Vagina (tissue), 2 donors: Measurements from ENCODE around the gene PRX. TPM values are rescaled to one million over a fixed set of nuclear protein-coding genes. Genes with fewer than 3 reads are reported as not detected.

ENCODE experiments used
- DNase-seq, 2 donors: peaks; one replicate each; pipeline ENCODE4 v3.0.0-alpha.2; 2017; ENCODE audit errors: extremely low spot score in 2 of 2
- H3K27ac ChIP-seq: fragments of 200-600 bp; sonication (generic); one replicate; pipeline ENCODE4 v1.5.1; 2019
- H3K27me3 ChIP-seq: fragments of 200-600 bp; sonication (generic); one replicate; pipeline ENCODE4 v1.5.1; 2019
- H3K36me3 ChIP-seq, 2 donors: fragments of 200-600 bp; sonication (generic); one replicate each; pipeline ENCODE4 v1.5.1; 2017 to 2019
- H3K4me1 ChIP-seq: fragments of 200-600 bp; sonication (generic); one replicate; pipeline ENCODE4 v1.5.1; 2019
- H3K4me3 ChIP-seq, 2 donors: fragments of 200-600 bp; sonication (generic); 1 replicate in 1 of 2; 2 replicates in 1 of 2; pipeline ENCODE4 v1.5.1; 2016 to 2019
- H3K9me3 ChIP-seq: fragments of 200-600 bp; sonication (generic); one replicate; pipeline ENCODE4 v1.5.1; 2019
- CTCF ChIP-seq, 3 experiments: fragments of 450-650 bp in 2 of 3; fragments of 200-600 bp in 1 of 3; sonication (generic) in 1 of 3; IDR thresholded peaks; one replicate each; pipeline ENCODE4 v1.5.1; 2017 to 2019; ENCODE audit warnings: antibody characterized with exemption in 3 of 3, mild to moderate bottlenecking in 2 of 3, moderate library complexity in 2 of 3
- POLR2A ChIP-seq, 2 donors: fragments of 450-650 bp; IDR thresholded peaks; one replicate each; pipeline ENCODE4 v1.6.1; 2017; ENCODE audit warnings: antibody characterized with exemption in 2 of 2, mild to moderate bottlenecking in 2 of 2, moderate library complexity in 2 of 2
- POLR2AphosphoS5 ChIP-seq, 2 donors: sonication (generic); formaldehyde crosslinking; IDR thresholded peaks; one replicate each; pipeline ENCODE4 v1.9.0; 2017; ENCODE audit warnings: antibody characterized with exemption in 2 of 2, mild to moderate bottlenecking in 2 of 2, low read depth in 1 of 2; ENCODE audit not compliant: insufficient read depth in 1 of 2
- intact Hi-C: fragments of 100-400 bp; cut with DNase I; formaldehyde crosslinking; loops from one replicate; pipeline ENCODE4 v1.15.1; 2023
- total RNA-seq: library from RNA; depleted of rRNA; stranded (reverse); fragments of >200 nt; gene quantifications from one replicate; pipeline ENCODE4 v1.2.3, GENCODE V29; 2016

PRX gene
- total RNA-seq, 1 donor from 2014 or later: 3.2 TPM

GRCh38 chr19:40392894-40393517, 20.2 kb downstream of the PRX start:
- Histone ChIP-seq H3K4me1 (no peaks in the 10 kb centered on the region), H3K9me3 (no peaks in the 10 kb centered on the region), H3K27me3 (no peaks in the 10 kb centered on the region), H3K4me3 (no peak overlapping the region), H3K36me3 (no peaks in the 10 kb centered on the region), H3K27ac (no peak overlapping the region)
- TF ChIP-seq CTCF (IDR thresholded peaks at IDR 0.05): no peak
- intact Hi-C loops: no loop called here
- no peak for DNase-seq

GRCh38 chr19:40392123-40392522, 21.1 kb downstream of the PRX start:
- Histone ChIP-seq H3K4me1 (no peaks in the 10 kb centered on the region), H3K4me3 (no peak overlapping the region), H3K36me3 (no peaks in the 10 kb centered on the region), H3K27me3 (no peaks in the 10 kb centered on the region), H3K27ac (no peak overlapping the region), H3K9me3 (no peaks in the 10 kb centered on the region)
- TF ChIP-seq POLR2A (IDR thresholded peaks at IDR 0.05) (no peak), POLR2AphosphoS5 (IDR thresholded peaks at IDR 0.05; ENCODE audit: insufficient read depth in 1 of 2, low read depth in 1 of 2) (no peak), CTCF (IDR thresholded peaks at IDR 0.05) (no peak)
- no peak for DNase-seq
- intact Hi-C loops: no loop called here

GRCh38 chr19:40390084-40390742, 23.0 kb downstream of the PRX start, which contains the start of gene HIPK4:
HIPK4 (minus strand) TSS chr19:40390181; CDS start chr19:40389902, 279 bp downstream.
- intact Hi-C loops: no loop called here
- H3K4me3 ChIP-seq: no peak within 1 kb of the TSS
- H3K27me3 ChIP-seq: no peaks in the 10 kb centered on the region
- TF ChIP-seq CTCF (IDR thresholded peaks at IDR 0.05) (no peak), POLR2A (IDR thresholded peaks at IDR 0.05) (no peak), POLR2AphosphoS5 (IDR thresholded peaks at IDR 0.05; ENCODE audit: insufficient read depth in 1 of 2, low read depth in 1 of 2) (no peak)
- no peak within 1 kb of the TSS for H3K27ac ChIP-seq
- H3K4me1 ChIP-seq: no peaks in the 10 kb centered on the region
- no peaks in the 10 kb centered on the region for H3K9me3 ChIP-seq
- H3K36me3 ChIP-seq: no peaks in the 10 kb centered on the region
- DNase-seq: no peak

GRCh38 chr19:40389404-40390083, 23.6 kb downstream of the PRX start:
- intact Hi-C loops: no loop called here
- Histone ChIP-seq H3K4me3 (no peak overlapping the region), H3K27ac (no peak overlapping the region), H3K27me3 (no peaks in the 10 kb centered on the region), H3K36me3 (no peaks in the 10 kb centered on the region), H3K4me1 (no peaks in the 10 kb centered on the region), H3K9me3 (no peaks in the 10 kb centered on the region)
- TF ChIP-seq POLR2A (IDR thresholded peaks at IDR 0.05) (no peak), CTCF (IDR thresholded peaks at IDR 0.05) (no peak), POLR2AphosphoS5 (IDR thresholded peaks at IDR 0.05; ENCODE audit: insufficient read depth in 1 of 2, low read depth in 1 of 2) (no peak)
- DNase-seq: no peak

- H3K9me3 ChIP-seq: no peaks in the 10 kb centered on the region
- no peak for DNase-seq
- H3K27ac ChIP-seq: no peak overlapping the region
- H3K27me3 ChIP-seq: no peaks in the 10 kb centered on the region
- H3K4me3 ChIP-seq: no peak overlapping the region
- intact Hi-C loops: no loop called here
- no peaks in the 10 kb centered on the region for H3K36me3 ChIP-seq
- H3K4me1 ChIP-seq: no peaks in the 10 kb centered on the region
- TF ChIP-seq POLR2AphosphoS5 (IDR thresholded peaks at IDR 0.05; ENCODE audit: insufficient read depth in 1 of 2, low read depth in 1 of 2) (no peak), POLR2A (IDR thresholded peaks at IDR 0.05) (no peak), CTCF (IDR thresholded peaks at IDR 0.05) (no peak)
These were observed 24.7 kb downstream of the PRX start for GRCh38 chr19:40388481-40388880.
